HK-2 (cell line): ENCODE data around the gene TBC1D24.
A peak's percentile ranks its signal among the peaks of the same experiment; 100 is the strongest.

Experiments used
- DNase-seq: peaks from one replicate; pipeline ENCODE4 v3.0.0-alpha.2; 2018; ENCODE audit not compliant: unreplicated experiment

The TBC1D24 gene

DNA sequence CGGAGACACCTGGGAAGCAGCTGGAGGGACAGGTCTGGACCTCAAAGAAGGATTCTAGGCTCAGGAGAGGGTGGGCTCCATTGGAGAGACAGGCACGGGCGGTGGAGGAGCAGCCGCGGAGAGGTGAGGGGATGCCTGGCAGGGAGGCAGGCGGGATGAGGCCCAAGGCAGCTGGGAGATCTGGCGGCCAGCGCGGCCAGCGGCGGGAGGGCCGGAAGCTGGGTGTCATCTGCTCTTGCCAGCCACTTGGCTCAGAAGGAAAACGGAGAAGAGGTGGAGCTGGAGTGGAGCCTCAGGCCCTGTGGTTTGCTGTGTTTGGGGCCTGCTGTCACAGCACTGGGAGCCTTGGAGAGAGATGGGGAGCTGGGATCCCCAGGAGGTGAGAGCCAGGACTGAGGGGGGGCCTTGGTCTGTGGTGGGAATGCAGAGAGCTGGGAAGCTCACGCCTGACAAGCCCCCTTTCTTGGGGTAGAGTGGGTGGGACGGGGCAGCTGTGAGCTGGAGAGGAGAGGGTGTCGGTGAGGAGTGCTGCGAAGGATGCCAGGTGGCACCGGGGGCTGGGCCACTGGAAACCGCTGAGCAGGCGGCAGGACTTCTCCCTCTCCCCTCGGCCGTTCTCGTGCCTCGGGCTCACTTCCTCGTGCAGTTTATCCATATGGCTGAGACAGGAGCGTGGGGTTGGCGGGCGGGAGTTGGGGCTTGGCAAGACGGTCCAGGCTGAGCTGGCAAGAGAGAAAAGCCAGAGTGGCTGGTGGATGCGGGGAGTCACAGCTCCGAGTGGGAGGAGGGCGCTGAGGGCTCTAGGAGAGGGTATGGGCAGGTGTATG is 8.0 kb downstream of the TBC1D24 start:
- no peak for DNase-seq

DNA sequence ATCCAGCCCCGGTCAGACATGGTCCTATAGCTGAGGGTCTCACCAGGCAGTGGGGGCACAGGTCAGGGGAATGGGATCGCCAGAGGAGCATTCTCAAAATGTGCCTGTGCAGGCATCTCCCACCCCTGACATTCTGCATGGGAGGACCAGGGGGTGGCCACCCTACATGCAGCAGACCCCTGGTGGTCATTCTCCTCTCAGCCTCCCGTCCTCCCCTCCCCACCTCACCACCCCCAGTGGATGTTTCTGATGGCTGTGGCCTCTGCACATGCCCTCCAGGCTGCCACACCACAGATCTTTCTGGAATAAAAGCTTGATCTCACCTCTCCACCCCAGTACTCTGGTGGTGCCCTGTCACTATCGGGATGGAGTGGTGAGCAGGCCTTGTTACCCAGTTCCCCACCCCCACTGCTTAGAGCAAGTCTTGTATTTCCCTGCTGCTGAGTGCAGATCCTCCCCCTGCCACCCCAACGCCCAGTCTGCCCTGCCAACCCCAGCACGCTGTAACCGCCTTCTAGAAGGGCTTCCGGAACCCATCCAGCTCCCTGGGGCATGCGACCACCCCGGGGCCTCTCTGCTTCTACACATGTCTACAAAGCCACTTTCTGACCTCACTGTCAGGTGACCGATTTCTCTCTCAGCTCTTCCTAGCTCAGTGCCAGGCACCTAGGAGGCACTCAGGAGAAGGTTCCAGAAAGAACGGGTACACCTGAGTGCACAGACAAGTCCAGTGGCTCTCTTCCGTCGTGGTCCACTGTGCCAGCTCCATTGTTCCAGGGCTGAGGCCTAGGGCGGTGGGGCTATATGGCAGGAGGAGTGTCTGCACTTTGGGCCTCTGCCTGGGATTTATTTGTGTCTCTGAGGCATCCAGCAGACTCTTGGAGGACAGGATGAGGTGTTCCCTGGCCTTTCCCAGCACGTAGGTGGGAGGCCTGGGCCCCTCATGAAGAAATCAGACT is 9.3 kb downstream of the TBC1D24 start:
- no peak for DNase-seq

DNA sequence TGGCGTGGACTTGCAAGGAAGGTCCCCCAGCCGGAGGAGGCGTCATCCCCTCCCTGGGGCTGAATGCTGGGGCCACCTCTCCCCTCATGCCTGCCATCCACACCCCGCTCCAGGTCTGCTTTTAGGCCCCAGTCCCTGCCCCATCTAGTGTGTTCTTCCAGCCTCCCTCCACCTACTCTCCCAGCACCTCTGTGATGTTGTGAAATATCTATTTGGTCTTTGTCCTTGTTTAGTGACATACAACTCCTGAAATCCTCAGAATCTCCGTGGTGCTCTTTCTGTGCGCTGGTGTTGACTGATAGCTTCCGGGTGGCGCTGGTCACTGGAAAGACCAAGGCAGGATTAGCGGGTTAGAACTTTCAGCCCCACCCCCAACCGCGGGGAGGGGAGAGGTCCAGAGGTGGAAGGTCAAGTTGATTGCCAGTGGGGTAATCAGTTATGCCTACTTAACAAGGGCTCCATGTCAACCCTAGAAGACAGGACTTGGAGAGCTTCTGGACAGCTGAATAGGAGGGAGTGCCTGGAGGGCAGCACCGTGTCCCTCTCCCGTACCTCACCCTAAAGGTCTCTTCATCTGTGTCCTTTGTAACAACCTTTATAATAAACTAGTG is 10.1 kb downstream of the TBC1D24 start:
- no peak for DNase-seq

DNA sequence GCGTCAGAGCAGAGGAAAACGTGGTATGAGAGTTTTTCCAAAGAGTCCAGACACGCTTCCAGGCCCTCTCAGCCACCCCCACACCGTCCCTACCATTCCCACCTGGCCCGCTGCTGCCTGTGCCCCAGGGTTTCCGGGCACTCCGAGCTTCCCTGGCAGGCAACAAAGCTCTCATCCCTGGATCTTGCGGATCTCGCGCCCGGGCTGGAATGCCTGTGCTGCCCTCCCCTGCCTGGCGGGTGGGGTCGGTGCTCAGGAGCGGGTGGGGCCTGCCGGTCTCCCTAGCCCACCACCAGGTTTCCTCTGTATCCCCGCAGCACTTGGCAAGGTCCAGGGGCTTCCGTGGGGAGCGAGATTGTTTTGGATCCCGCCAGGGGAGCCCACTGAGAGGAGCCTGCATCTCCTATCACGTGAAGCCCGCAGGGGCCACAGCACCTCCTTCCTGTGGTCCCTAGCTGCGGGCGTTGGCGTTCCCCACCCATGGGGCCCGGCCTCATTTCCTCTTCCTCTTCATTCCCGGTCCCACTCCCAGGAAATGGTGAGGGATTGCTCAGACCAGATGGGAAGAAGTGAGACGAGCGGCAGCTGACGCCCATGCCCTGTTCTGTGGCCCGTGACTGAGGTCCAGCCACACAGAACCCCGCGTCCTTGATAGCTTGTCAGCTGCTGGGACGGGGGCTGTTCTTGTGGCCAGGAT is 11.0 kb downstream of the TBC1D24 start:
- DNase-seq, result no peak

DNA sequence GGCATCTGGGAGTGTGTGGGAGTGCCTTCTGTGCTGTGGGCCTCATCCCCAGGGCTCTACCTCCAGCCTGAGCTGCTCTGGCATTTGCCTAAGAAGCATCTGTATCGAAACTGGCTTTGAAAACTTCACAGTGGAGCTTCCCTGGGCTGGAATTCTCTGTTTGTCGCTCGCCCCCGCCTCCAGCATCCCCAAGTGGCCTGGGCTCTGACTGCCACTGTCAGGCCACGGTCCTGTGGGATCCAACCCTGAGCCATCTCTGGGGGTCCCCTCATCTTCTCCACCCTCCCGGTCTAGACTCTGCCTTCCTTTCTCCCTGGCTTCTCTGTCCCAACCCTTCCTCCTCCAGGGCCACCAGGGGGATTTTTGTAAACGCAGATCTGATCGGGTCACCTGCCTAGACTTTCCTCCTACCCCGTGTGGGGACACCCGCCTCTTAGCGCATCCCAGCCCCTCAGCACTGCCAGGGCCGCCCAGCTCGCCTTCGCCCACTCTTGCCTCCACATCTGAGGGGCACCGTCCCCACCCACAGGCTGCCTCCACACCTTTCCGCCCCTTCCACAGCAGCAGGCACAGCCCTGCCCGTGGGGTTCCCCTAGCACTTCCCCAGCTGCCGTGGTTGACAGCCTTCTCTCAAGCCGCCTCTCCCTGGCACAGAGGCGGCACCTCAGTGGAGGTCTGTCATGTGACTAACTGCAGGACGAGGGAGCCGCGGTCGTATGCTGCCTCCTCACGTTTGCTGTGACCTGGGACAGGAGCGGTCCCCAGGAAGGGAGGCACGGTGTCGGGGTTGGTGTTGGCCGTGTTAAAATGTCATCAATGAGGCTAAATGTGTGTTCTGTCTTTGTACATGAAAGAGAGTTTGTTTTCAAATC is 12.0 kb downstream of the TBC1D24 start:
- DNase-seq, result peak; percentile 49

DNA sequence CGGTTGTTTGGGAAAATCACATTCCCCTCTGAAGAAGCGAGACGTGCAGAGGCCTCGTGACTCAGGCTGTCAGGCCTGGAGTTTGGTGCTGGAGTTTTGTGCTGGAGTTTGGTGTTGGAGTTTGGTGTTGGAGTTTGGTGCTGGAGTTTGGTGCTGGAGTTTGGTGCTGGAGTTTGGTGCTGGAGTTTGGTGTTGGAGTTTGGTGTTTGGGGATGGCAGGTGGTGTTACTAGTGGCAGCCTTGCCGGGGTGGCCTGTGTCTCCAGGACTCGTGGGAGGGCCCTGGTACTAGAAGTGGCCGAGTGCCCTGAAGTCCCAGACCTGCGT is 12.6 kb downstream of the TBC1D24 start:
- no peak for DNase-seq

DNA sequence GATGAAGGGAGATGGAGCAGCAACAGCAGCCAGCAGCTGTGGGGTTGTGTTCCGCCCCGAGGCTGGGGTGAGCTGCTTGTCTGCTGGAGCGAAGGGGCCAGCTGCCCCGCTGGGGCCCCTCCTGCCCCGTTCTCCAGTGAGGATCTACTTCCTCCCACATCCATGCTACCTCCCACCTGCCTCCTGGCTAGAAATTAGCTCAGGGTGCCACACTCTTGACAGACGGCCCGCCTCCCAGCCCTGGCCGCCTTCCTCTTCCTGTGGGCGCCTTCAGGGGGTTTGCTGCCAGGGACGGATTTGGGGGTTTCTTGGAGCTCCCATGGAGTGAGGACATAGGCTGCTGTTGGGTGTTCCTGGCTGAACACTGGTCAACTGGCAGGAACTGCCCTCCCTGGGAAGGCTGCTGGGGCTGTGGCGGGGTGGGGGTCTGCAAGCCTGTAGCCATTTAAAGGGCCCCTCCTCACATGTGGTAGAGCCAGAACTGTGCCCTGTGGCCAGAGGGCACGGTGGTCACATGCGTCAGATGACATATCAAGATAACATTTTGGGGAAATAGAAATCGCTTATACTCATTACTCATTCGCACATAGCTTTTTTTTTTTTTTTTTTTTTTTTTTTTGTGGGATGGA is 13.1 kb downstream of the TBC1D24 start:
- DNase-seq, result no peak

DNA sequence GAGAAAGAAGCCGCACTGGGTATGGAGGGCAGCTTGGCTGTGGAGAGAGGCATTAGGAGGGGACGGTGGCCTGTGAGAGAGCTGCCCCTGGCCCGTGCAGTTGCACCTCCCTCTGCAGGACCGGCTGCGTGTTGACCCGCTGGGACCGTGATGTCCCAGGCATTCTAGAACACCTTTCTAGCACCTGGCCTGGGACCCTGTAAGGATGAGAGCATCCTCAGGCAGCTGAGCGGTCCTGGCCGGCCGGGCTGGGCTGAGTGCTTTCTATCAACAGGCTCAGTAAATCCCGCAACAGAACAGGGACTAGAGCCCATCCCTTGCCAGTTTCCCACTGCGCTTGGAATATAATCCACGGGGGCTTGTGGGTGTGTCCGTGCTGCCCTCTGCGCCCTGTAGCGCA is 14.7 kb downstream of the TBC1D24 start:
- no peak for DNase-seq

DNA sequence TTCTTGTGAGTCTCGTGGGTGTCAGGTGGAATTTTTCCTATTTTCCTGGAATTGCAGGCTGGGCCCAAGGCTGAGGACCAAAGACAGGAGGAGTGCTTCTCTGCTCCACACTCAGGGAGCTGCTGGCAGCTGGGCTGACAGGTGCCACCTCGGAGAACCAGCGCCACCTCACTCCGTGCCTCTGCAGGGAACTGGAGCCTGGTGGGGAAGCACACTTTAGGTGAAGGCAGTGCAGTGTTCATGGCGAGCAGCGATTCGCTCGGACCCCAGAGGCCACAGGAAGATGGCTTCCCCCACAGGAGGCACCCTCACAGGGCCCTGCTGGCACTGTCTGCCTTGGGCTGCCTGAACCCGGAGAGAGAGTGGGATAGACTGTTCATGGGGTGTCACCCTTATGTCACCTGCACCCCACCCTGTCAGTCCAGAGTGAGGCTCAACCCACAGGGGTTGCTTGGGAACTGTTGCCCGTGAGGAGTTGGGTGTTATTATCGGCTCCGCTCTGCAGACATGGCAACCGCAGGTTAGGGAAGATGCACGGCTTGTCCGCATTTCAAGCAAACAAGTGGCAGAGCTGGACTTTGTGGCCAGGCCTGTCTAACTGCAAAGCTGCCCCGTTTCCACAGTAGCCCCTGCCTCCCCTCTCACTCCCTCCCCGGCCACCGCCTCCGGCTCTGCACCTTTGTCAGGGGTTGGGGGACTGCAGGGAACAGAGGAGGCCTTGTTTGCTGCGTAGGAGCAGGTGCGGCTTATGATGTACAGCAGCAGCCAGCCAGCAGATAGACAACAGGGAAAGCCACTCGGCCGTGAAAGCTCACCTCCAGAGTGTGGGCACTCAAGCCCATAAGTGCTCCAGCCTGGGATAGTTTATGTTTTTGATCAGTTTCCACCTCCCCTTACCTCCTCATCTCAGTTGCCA is 15.5 kb downstream of the TBC1D24 start:
- no peak for DNase-seq

DNA sequence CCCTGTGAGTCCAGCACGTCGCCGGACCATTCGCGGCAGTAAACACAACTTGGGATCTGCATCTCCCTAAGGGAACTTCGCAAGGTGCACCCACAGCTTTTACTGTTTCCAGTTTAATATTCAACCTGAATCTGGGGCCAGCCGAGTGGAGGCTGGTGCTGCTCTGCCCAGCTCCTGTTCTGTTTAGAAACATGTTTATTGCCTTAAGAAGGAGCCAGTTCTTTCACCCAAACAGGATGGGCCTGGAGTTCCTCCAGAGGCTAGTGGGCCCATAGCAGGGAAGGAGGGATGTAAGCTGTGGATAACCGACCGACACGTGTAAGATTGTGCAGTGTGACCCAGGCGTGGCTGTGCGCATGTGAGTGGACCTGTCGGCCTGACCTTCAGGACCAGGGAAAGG is 17.4 kb downstream of the TBC1D24 start:
- no peak for DNase-seq

DNA sequence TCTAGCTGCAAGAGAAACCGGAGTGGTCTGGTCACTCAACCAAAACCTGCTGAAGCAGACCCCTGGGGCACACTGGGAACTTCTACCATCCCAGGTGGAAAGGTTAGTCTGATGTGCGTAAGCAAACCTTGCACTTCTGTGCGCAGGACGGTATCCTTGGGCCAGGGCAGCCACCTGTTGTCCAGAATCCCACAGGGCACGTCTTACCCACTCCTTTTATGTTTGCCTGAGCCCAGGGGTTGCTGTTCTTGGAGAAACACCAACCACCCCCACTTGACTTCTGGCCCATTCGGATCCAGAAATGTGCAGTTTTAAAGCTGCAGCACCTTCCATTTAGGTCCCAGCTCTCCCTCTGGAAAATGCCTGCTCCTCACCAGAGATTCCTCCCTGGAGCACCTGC is 18.7 kb downstream of the TBC1D24 start:
- no peak for DNase-seq

DNA sequence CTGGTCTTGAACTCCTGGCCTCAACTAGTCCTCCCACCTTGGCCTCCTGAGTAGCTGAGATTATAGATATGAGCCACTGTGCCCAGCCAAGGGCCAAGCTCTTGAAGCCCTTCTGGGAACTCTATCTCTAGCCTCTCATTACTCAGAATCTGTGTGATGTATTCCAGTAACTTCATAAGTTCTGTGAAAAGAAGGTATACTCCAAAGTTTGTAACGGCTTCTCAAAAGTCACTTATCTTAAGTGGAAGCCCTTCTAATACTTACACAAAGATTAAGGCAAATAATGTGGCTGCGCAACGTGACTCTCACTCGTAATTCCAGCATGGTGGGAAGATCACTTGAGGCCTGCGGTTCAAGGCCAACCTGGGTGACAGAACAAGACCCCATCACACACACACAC is 19.7 kb downstream of the TBC1D24 start:
- no peak for DNase-seq

DNA sequence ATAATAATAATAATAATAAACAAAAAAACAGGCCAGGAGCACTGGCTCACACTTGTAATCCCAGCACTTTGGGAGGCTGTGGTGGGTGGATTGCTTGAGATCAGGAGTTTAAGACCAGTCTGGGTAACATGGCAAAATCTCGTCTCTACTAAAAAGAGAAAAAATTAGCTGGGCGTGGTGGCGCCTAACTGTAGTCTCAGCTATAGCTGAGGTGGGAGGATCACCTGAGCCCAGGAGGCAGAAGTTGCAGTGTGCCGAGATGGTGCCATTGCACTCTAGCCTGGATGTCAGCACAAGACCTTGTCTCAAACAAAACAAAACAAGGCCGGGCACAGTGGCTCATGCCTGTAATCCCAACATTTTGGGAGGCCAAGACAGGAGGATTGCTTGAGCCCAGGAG is 20.1 kb downstream of the TBC1D24 start:
- DNase-seq, result no peak

DNA sequence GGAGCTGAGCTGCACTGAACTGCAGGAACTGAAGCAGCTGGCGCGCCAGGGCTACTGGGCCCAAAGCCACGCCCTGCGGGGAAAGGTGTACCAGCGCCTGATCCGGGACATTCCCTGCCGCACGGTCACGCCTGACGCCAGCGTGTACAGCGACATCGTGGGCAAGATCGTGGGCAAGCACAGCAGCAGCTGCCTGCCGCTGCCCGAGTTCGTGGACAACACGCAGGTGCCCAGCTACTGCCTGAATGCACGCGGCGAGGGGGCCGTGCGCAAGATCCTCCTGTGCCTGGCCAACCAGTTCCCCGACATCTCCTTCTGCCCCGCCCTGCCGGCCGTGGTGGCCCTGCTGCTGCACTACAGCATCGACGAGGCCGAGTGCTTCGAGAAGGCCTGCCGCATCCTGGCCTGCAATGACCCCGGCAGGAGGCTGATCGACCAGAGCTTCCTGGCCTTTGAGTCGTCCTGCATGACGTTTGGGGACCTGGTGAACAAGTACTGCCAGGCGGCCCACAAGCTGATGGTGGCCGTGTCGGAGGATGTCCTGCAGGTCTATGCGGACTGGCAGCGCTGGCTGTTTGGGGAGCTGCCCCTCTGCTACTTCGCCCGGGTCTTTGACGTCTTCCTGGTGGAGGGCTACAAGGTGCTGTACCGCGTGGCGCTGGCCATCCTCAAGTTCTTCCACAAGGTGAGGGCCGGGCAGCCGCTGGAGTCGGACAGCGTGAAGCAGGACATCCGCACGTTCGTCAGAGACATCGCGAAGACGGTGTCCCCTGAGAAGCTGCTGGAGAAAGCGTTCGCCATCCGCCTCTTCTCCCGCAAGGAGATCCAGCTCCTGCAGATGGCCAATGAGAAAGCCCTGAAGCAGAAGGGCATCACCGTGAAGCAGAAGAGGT is 21.5 kb downstream of the TBC1D24 start:
- DNase-seq, result no peak

DNA sequence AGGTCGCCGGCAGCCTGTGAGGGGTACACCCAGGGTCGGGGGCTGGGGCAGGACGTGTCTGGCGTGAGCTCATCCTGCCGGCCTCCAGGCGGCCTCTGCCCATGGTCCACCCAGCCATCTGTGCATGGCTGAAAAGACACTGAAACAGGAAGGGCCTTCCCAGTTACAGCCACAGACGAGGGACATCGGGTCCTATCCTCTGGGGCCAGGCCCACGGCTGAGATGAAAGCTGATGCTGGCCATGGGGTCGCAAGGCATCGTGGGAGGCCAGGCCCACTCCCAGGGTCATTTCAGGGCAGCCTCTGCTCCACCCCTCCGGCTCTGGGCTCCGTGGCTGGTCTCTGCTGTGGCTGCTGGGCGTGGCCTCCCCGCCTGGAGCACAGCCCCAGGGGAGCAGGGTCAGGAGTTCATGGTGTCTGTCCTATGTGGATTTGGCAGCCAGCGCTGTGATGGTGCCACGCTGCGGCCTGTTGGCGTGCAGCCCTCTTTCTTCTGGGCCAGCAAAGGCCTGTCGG is 22.2 kb downstream of the TBC1D24 start:
- DNase-seq, result no peak

DNA sequence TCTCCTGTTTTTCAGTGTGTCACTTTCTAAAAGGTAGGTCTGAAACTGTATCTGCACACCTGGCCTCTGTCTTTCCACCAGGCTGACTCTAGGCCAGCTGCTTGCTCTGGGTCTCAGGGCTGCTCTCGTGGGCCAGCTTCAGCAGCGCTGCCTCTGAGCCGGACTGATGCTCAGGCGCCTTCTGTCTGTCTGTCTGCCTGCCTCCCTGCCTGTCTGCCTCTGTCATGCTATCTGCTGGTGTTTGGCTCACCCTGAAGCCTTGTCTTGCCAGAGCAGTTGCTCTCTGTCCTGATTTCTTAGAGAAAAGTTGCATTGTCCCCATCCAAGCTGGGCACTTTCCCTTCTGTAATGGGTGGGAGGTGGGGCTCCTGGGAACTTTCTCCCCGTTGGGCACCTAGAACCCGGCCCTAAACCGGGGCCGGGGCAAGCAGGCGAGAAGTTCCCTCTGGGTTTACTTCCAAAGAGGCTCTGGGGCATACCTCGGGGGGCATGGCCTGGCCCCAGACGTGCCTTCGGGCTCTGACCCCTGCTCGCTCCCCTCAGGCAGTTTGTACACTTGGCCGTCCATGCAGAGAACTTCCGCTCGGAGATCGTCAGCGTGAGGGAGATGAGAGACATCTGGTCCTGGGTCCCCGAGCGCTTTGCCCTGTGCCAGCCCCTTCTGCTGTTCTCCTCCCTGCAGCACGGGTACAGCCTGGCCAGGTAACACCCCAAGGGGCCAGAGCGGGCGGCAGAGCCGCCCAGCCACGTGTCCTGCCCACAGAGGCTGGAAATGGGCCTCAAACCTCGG is 23.0 kb downstream of the TBC1D24 start:
- no peak for DNase-seq

DNA sequence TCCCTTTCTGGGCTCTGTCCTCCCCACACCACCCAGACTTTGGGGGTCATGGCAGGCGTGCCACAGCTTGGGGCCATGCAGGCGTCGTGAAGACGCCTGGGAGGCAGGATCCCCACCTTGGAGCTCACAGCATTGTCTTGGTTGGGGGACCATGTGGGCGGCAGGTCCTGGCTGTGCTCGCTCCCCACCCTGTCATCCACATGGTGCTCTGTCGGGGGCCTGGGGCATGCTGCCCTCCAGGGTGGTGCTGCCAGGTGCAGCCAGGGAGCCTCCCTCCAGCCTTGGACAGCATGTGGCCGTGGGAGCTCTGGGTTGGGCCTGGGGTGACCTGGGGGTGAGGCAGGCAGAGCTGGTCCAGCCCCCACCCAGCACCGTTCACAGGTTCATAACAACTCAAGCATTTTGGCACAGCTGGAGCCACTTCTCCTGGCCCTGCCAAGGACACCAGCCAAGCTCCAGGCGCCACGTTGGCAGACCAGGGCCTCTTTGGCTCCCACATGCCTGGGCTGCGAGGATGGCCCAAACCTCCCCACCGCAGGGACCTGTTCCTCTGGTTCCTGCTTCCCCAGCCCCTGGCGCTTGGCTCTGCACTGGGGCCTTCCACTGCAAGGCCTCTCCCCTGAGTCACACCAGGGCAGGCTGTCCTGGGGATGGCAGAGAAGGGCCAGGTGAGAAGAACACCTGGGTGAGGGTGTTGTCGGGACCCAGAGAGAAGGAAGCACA is 23.8 kb downstream of the TBC1D24 start:
- DNase-seq, result no peak
